GM23338 (cell line): ENCODE measurements around the gene CENPL. TPM values are rescaled to one million over a fixed set of nuclear protein-coding genes. Genes with fewer than 3 reads are reported as not detected.
"Not testable (repeated sequence)": the region's sequence is repeated elsewhere in the genome, so short reads cannot be mapped to it uniquely, and the experiment has no call there.

ENCODE experiments used
- ATAC-seq: fragments of 200-7000 bp; cut with Tn5 transposase; 3 replicates; pipeline ENCODE4 v1.9.1; 2020
- DNase-seq: peaks from one replicate; pipeline ENCODE4 v3.0.0-alpha.2; 2015; ENCODE audit warnings: low spot score
- H2AFZ ChIP-seq: fragments of 200-600 bp; sonication (generic); 2 replicates; pipeline ENCODE4 v1.8.0; 2016; ENCODE audit warnings: antibody characterized with exemption, mild to moderate bottlenecking, moderate library complexity
- H3F3A ChIP-seq: fragments of 200-600 bp; sonication (generic); replicated peaks from 2 replicates; pipeline ENCODE4 v1.8.0; 2017; ENCODE audit warnings: antibody characterized with exemption, mixed run types, low read depth
- H3K27ac ChIP-seq: fragments of 200-600 bp; sonication (generic); 2 replicates; pipeline ENCODE4 v1.6.1; 2016; ENCODE audit warnings: low read depth
- H3K27me3 ChIP-seq: fragments of 200-600 bp; sonication (generic); 2 replicates; pipeline ENCODE4 v1.8.0; 2016; ENCODE audit warnings: mild to moderate bottlenecking, mixed run types, moderate library complexity; ENCODE audit not compliant: insufficient read depth
- H3K36me3 ChIP-seq: fragments of 200-600 bp; sonication (generic); 2 replicates; pipeline ENCODE4 v1.8.0; 2016; ENCODE audit warnings: mild to moderate bottlenecking; ENCODE audit not compliant: insufficient read depth
- H3K4me1 ChIP-seq: fragments of 200-600 bp; sonication (generic); 2 replicates; pipeline ENCODE4 v1.8.0; 2016; ENCODE audit warnings: mild to moderate bottlenecking, moderate library complexity; ENCODE audit not compliant: insufficient read depth
- H3K4me2 ChIP-seq: fragments of 200-600 bp; sonication (generic); 2 replicates; pipeline ENCODE4 v1.7.1; 2017; ENCODE audit warnings: mixed run types
- H3K4me3 ChIP-seq: fragments of 200-600 bp; sonication (generic); 2 replicates; pipeline ENCODE4 v1.6.1; 2016; ENCODE audit warnings: mixed run types
- H3K79me2 ChIP-seq: fragments of 200-600 bp; sonication (generic); replicated peaks from 2 replicates; pipeline ENCODE4 v1.8.0; 2017; ENCODE audit warnings: mild to moderate bottlenecking; ENCODE audit not compliant: insufficient read depth
- H3K9me2 ChIP-seq: fragments of 200-600 bp; sonication (generic); 2 replicates; pipeline ENCODE4 v1.8.0; 2017; ENCODE audit not compliant: insufficient read depth
- H4K20me1 ChIP-seq: fragments of 200-600 bp; sonication (generic); replicated peaks from 2 replicates; pipeline ENCODE4 v1.8.0; 2017; ENCODE audit warnings: mild to moderate bottlenecking; ENCODE audit not compliant: insufficient read depth
- H3K27ac Mint-ChIP-seq: 2 replicates; pipeline ENCODE4 v1.8.0; 2020; ENCODE audit warnings: inconsistent platforms, mild to moderate bottlenecking, moderate library complexity, mixed read lengths
- H3K27me3 Mint-ChIP-seq: 3 replicates; pipeline ENCODE4 v1.8.0; 2022; ENCODE audit warnings: low read depth, mild to moderate bottlenecking, moderate library complexity, mixed read lengths, inconsistent platforms; ENCODE audit not compliant: insufficient read depth, poor library complexity
- H3K36me3 Mint-ChIP-seq: 3 replicates; pipeline ENCODE4 v1.8.0; 2021; ENCODE audit warnings: low read depth, mild to moderate bottlenecking, inconsistent platforms, moderate library complexity, mixed read lengths
- H3K4me1 Mint-ChIP-seq: 3 replicates; pipeline ENCODE4 v1.8.0; 2020; ENCODE audit warnings: mild to moderate bottlenecking, inconsistent platforms, mixed read lengths
- H3K4me3 Mint-ChIP-seq: 3 replicates; pipeline ENCODE4 v1.8.0; 2021; ENCODE audit warnings: moderate library complexity, mild to moderate bottlenecking, inconsistent platforms, mixed read lengths
- H3K9me3 Mint-ChIP-seq: 3 replicates; pipeline ENCODE4 v1.8.0; 2020; ENCODE audit warnings: moderate library complexity, mild to moderate bottlenecking, inconsistent platforms, mixed read lengths
- CREB1 ChIP-seq: fragments of 250-450 bp; sonication (Bioruptor Pico); IDR thresholded peaks from 2 replicates; pipeline ENCODE4 v1.5.0; 2020; ENCODE audit warnings: low read depth, mild to moderate bottlenecking, moderate library complexity
- EZH2 ChIP-seq: fragments of 200-600 bp; sonication (generic); IDR thresholded peaks from one replicate; pipeline ENCODE4 v1.8.0; 2017; ENCODE audit warnings: antibody characterized with exemption, mild to moderate bottlenecking, low read depth; ENCODE audit not compliant: unreplicated experiment
- EZH2phosphoT487 ChIP-seq: fragments of 200-600 bp; sonication (generic); IDR thresholded peaks from one replicate; pipeline ENCODE4 v1.8.1; 2018; ENCODE audit warnings: antibody characterized with exemption; ENCODE audit not compliant: unreplicated experiment
- JUNB ChIP-seq: IDR thresholded peaks from one replicate; pipeline ENCODE4 v1.6.1; 2016; ENCODE audit warnings: antibody characterized with exemption; ENCODE audit not compliant: unreplicated experiment
- NANOG ChIP-seq: IDR thresholded peaks from 2 replicates; pipeline ENCODE4 v1.6.1; 2016; ENCODE audit warnings: antibody characterized with exemption, borderline replicate concordance
- STAT1 ChIP-seq: IDR thresholded peaks from one replicate; pipeline ENCODE4 v1.6.1; 2016; ENCODE audit warnings: antibody characterized with exemption; ENCODE audit not compliant: unreplicated experiment
- ZNF114 ChIP-seq: fragments of 250-450 bp; sonication (Bioruptor Pico); IDR thresholded peaks from 2 replicates; pipeline ENCODE4 v1.5.0; 2020; ENCODE audit warnings: mild to moderate bottlenecking, moderate library complexity
- ZNF331 ChIP-seq: fragments of 250-450 bp; sonication (Bioruptor Pico); IDR thresholded peaks from 2 replicates; pipeline ENCODE4 v1.5.0; 2020; ENCODE audit warnings: low read depth, mild to moderate bottlenecking, moderate library complexity
- polyA plus RNA-seq: library from polyadenylated mRNA; unstranded; fragments of >200 nt; fragmentation: Nextera tagmentation; extraction: Ambion mirVana; gene quantifications from 2 replicates; pipeline ENCODE4 v1.2.1, GENCODE V29; 2016
- total RNA-seq: library from RNA; depleted of rRNA; stranded (reverse); fragments of >200 nt; shearing (Covaris generic); gene quantifications from 2 replicates; pipeline ENCODE4 v1.2.3, GENCODE V29; 2014
- TF ChIP-seq, protein P1 (sequence below): fragments of 250-450 bp; sonication (Bioruptor Pico); IDR thresholded peaks from 2 replicates; pipeline ENCODE4 v1.5.0; 2020; ENCODE audit warnings: mild to moderate bottlenecking, moderate library complexity
- TF ChIP-seq, protein P2 (sequence below): IDR thresholded peaks from 2 replicates; pipeline ENCODE4 v1.6.1; 2016; ENCODE audit warnings: antibody characterized with exemption
- TF ChIP-seq, protein P3 (sequence below), 2 experiments: fragments of 200-600 bp in 1 of 2; sonication (generic) in 1 of 2; conservative IDR thresholded peaks; 2 replicates each; pipeline versions ENCODE4 v1.5.1 to v1.6.1; 2016 to 2017; ENCODE audit warnings: antibody characterized with exemption in 2 of 2, low read depth in 2 of 2, mild to moderate bottlenecking in 2 of 2, moderate library complexity in 1 of 2

Gene CENPL
- total and polyA plus RNA-seq, 2 experiments from 2014 or later, result 13.6 to 23.5 TPM

DNA sequence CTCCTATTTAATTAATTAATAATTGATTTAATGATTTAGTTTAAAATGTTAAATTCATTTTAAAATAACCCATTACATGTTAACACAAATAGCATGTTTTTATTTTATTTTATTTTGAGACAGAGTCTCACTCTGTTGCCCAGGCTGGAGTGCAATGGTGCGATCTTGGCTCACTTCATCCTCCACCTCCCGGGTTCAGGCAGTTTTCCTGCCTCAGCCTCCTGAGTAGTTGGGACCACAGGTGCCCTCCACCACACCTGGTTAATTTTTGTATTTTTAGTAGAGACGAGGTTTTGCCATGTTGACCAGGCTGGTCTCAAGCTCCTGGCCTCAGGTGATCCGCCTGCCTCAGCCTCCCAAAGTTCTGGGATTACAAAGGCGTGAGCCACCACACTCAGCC is 34.9 kb upstream of the CENPL start:
- H3F3A ChIP-seq, result peaks cover 35% of the 10 kb centered on the region
- H3K79me2 ChIP-seq, H3K4me3 Mint-ChIP-seq, H3K27ac Mint-ChIP-seq, H3K27me3 ChIP-seq, H3K9me2 ChIP-seq, H3K9me3 Mint-ChIP-seq, DNase-seq, ATAC-seq, H4K20me1 ChIP-seq, H3K4me3 ChIP-seq, H2AFZ ChIP-seq, H3K4me2 ChIP-seq, H3K27ac ChIP-seq: not testable (repeated sequence)
- peaks cover 12% of the 10 kb centered on the region for H3K4me1 Mint-ChIP-seq
- peaks cover 10% of the 10 kb centered on the region; the same call in 1 of the 2 replicates for H3K4me1 ChIP-seq
- H3K36me3 ChIP-seq, result peaks cover 18% of the 10 kb centered on the region
- peaks cover 32% of the 10 kb centered on the region for H3K27me3 Mint-ChIP-seq
- peaks cover 76% of the 10 kb centered on the region for H3K36me3 Mint-ChIP-seq

DNA sequence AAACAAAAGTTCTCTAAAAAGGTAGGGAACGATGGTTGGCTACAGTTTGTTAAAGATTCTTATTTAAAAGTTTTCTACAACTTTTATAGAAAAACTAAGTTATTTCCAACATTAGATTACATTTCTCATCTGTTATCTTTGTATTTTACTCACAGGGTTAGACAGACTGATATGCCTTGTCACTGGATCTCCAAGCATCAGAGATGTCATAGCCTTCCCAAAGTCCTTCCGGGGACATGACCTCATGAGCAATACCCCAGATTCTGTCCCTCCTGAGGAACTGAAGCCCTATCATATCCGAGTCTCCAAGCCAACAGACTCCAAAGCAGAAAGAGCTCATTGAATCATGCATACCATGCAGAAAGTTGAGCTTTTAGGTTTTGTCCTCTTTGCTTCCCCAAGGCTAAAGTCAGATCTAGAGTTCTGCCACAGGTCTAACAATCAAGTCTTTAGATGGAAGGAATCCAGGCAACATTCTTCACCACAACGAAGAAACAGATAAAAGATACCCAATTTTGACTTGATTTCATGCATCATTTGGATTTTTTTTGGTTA is 32.8 kb upstream of the CENPL start:
- no peaks in the 10 kb centered on the region for H3K27me3 ChIP-seq
- peaks cover 72% of the 10 kb centered on the region for H3K36me3 Mint-ChIP-seq
- peaks cover 6% of the 10 kb centered on the region; the same call in 1 of the 2 replicates for H3K36me3 ChIP-seq
- ATAC-seq (no peak), DNase-seq (no peak)
- H3K27me3 Mint-ChIP-seq, result peaks cover 19% of the 10 kb centered on the region
- peak overlapping the region; percentile 23; the same call in 1 of the 2 replicates for H3K27ac ChIP-seq
- no peaks in the 10 kb centered on the region for H3K79me2 ChIP-seq
- H4K20me1 ChIP-seq, result no peaks in the 10 kb centered on the region
- H3F3A ChIP-seq, result peaks cover 15% of the 10 kb centered on the region; the same call in 1 of the 2 replicates
- no peak overlapping the region for H3K4me3 ChIP-seq
- peaks cover 11% of the 10 kb centered on the region for H3K4me1 ChIP-seq
- H3K4me1 Mint-ChIP-seq, result peaks cover 10% of the 10 kb centered on the region
- no peak overlapping the region for H2AFZ ChIP-seq
- H3K27ac Mint-ChIP-seq, result no peak overlapping the region; the same call in 1 of the 2 replicates
- H3K4me3 Mint-ChIP-seq, result no peak overlapping the region
- H3K9me3 Mint-ChIP-seq, result no peaks in the 10 kb centered on the region; the same call in 2 of the 3 replicates
- no peak overlapping the region for H3K4me2 ChIP-seq
- H3K9me2 ChIP-seq, result no peaks in the 10 kb centered on the region
- TF ChIP-seq, protein P1, sequence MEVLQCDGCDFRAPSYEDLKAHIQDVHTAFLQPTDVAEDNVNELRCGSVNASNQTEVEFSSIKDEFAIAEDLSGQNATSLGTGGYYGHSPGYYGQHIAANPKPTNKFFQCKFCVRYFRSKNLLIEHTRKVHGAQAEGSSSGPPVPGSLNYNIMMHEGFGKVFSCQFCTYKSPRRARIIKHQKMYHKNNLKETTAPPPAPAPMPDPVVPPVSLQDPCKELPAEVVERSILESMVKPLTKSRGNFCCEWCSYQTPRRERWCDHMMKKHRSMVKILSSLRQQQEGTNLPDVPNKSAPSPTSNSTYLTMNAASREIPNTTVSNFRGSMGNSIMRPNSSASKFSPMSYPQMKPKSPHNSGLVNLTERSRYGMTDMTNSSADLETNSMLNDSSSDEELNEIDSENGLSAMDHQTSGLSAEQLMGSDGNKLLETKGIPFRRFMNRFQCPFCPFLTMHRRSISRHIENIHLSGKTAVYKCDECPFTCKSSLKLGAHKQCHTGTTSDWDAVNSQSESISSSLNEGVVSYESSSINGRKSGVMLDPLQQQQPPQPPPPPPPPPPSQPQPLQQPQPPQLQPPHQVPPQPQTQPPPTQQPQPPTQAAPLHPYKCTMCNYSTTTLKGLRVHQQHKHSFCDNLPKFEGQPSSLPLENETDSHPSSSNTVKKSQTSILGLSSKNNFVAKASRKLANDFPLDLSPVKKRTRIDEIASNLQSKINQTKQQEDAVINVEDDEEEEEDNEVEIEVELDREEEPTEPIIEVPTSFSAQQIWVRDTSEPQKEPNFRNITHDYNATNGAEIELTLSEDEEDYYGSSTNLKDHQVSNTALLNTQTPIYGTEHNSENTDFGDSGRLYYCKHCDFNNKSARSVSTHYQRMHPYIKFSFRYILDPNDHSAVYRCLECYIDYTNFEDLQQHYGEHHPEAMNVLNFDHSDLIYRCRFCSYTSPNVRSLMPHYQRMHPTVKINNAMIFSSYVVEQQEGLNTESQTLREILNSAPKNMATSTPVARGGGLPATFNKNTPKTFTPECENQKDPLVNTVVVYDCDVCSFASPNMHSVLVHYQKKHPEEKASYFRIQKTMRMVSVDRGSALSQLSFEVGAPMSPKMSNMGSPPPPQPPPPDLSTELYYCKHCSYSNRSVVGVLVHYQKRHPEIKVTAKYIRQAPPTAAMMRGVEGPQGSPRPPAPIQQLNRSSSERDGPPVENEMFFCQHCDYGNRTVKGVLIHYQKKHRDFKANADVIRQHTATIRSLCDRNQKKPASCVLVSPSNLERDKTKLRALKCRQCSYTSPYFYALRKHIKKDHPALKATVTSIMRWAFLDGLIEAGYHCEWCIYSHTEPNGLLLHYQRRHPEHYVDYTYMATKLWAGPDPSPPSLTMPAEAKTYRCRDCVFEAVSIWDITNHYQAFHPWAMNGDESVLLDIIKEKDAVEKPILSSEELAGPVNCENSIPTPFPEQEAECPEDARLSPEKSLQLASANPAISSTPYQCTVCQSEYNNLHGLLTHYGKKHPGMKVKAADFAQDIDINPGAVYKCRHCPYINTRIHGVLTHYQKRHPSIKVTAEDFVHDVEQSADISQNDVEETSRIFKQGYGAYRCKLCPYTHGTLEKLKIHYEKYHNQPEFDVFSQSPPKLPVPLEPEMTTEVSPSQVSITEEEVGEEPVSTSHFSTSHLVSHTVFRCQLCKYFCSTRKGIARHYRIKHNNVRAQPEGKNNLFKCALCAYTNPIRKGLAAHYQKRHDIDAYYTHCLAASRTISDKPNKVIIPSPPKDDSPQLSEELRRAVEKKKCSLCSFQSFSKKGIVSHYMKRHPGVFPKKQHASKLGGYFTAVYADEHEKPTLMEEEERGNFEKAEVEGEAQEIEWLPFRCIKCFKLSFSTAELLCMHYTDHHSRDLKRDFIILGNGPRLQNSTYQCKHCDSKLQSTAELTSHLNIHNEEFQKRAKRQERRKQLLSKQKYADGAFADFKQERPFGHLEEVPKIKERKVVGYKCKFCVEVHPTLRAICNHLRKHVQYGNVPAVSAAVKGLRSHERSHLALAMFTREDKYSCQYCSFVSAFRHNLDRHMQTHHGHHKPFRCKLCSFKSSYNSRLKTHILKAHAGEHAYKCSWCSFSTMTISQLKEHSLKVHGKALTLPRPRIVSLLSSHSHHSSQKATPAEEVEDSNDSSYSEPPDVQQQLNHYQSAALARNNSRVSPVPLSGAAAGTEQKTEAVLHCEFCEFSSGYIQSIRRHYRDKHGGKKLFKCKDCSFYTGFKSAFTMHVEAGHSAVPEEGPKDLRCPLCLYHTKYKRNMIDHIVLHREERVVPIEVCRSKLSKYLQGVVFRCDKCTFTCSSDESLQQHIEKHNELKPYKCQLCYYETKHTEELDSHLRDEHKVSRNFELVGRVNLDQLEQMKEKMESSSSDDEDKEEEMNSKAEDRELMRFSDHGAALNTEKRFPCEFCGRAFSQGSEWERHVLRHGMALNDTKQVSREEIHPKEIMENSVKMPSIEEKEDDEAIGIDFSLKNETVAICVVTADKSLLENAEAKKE (CRISPR knock-in tag), result no peak
- TF ChIP-seq ZNF331 (CRISPR knock-in tag), result no peak
- TF ChIP-seq CREB1 (CRISPR knock-in tag), result no peak
- no peak for TF ChIP-seq EZH2phosphoT487
- no peak for TF ChIP-seq JUNB
- no peak for TF ChIP-seq STAT1
- TF ChIP-seq, protein P2, sequence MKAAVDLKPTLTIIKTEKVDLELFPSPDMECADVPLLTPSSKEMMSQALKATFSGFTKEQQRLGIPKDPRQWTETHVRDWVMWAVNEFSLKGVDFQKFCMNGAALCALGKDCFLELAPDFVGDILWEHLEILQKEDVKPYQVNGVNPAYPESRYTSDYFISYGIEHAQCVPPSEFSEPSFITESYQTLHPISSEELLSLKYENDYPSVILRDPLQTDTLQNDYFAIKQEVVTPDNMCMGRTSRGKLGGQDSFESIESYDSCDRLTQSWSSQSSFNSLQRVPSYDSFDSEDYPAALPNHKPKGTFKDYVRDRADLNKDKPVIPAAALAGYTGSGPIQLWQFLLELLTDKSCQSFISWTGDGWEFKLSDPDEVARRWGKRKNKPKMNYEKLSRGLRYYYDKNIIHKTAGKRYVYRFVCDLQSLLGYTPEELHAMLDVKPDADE, result no peak
- TF ChIP-seq ZNF114 (CRISPR knock-in tag), result no peak
- TF ChIP-seq NANOG, result no peak
- TF ChIP-seq, protein P3, sequence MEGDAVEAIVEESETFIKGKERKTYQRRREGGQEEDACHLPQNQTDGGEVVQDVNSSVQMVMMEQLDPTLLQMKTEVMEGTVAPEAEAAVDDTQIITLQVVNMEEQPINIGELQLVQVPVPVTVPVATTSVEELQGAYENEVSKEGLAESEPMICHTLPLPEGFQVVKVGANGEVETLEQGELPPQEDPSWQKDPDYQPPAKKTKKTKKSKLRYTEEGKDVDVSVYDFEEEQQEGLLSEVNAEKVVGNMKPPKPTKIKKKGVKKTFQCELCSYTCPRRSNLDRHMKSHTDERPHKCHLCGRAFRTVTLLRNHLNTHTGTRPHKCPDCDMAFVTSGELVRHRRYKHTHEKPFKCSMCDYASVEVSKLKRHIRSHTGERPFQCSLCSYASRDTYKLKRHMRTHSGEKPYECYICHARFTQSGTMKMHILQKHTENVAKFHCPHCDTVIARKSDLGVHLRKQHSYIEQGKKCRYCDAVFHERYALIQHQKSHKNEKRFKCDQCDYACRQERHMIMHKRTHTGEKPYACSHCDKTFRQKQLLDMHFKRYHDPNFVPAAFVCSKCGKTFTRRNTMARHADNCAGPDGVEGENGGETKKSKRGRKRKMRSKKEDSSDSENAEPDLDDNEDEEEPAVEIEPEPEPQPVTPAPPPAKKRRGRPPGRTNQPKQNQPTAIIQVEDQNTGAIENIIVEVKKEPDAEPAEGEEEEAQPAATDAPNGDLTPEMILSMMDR (conservative IDR thresholded peaks at IDR 0.05; ENCODE audit: low read depth in 2 of 2), result no peak
- TF ChIP-seq EZH2, result no peak
